ENCODE measurements around the gene FANCE. TPM values are rescaled to one million over a fixed set of nuclear protein-coding genes. Genes with fewer than 3 reads are reported as not detected.

FANCE gene
- total and polyA plus RNA-seq, 5 experiments from 2014 or later: 3.2 to 9.3 (median 5.5) TPM

DNA sequence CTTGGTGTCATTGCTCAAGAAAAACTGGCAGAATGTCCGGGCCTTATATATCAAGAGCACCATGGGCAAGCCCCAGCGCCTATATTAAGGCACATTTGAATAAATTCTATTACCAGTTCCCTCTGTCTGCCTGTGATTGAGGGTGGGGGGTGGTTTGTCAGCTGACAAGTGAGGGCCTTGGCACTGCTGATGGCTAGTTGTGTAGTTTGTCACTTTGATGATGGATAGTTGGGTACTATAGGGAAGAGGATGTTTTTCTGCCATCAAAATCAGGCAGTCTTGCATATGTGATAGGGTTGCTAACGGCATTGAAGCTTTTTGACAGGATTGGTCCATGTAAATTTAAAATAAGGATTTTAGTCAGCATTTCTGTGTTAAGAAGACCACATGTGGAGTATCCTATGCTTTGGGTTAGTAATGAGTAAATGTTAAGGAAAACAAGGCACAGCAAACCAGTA is 18.6 kb downstream of the FANCE start:
- no peaks in the 10 kb centered on the region for H3K27me3 Mint-ChIP-seq
- H3K9me3 Mint-ChIP-seq: no peaks in the 10 kb centered on the region
- POLR2A ChIA-PET: interaction anchor here (0.9 to 1.7 kb wide), 3 partner anchors 9 to 118 kb away, joined by 3 to 10 read pairs (median 4); no protein-coding TSS in a partner anchor
- H3K4me1 Mint-ChIP-seq: peaks cover 18 to 47% (median 39%) of the 10 kb centered on the region in 4 donors
- no peak for DNase-seq
- H3K27ac Mint-ChIP-seq: peak overlapping the region; percentile 35 to 99 (median 96)
- H3K36me3 Mint-ChIP-seq: peaks cover 0 to 61% (median 19%) of the 10 kb centered on the region in 3 donors
- no peak for ATAC-seq
- H3K4me3 Mint-ChIP-seq: peak overlapping the region; percentile 91 to 99 (median 98)

DNA sequence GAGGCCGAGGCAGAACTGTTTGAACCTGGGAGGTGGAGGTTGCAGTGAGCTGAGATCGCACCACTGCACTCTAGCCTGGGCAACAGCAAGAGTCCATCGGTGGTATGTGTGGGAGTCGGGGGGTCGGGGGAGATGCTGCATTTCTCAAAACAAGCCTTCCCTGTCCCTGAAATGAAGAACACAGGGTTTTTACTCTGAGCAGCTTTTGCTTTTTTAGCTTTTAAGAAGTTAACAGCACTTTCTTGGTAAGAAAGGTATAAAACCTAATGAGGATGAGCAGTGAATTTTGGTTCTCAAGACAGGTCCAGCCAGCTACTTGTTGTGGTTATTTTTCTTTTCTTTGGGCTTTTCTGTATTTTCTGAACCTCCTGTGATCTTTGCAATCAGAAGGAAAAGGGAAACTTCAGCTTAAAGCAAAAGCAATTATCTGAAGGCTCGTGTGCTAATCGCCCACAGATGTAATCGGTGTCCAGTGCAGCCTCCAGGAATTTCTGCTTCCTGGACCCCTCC is 19.8 kb downstream of the FANCE start:
- H3K36me3 Mint-ChIP-seq: peaks cover 0 to 54% (median 16%) of the 10 kb centered on the region in 3 donors

DNA sequence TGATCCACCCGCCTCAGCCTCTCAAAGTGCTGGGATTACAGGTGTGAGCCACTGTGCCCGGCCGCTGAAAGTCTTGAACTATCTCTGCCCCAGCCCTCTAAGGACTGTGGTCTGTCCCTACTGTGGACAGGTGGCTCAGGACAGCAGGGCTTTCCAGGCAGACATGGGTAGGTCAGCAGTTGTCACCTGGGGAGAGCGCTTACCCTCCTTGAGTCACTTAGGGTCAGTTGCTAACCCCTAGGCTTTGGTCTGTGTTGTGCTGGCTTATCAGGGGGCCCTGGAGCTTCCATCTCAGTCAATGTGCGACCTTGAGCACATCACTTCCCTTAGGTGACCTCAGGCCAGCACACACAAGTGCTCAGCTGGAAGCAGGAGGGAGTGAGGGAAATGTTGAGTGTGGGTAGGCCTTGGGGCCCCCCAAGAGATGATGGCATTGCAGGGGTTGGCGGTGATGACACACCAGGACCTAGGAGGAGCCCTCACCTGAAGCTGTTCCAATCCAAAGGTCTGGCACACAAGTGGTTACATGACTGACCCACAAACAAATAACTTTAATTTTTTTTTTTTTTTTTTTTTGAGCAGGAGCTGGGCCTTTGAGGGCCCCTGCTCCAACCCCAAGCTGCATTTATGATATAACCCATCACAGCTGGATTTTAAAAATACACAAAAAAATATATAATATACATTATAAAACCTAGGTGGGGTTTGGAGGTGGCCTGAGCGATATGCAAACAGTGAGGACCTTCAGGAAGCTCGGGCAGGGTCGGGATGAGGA is 21.1 kb downstream of the FANCE start:
- no peak for ATAC-seq
- POLR2A ChIA-PET: interaction anchor here (0.6 to 1.1 kb wide), 5 partner anchors 23 to 1464 kb away, joined by 3 to 4 read pairs (median 3); no protein-coding TSS in a partner anchor

More for the DNA sequence above, 19.8 kb downstream of the FANCE start:
- peaks cover 18 to 47% (median 39%) of the 10 kb centered on the region in 4 donors for H3K4me1 Mint-ChIP-seq
- ATAC-seq: no peak
- H3K27ac Mint-ChIP-seq: peak overlapping the region in 7 of 10 donors; percentile 56 to 99 (median 68)
- no peaks in the 10 kb centered on the region for H3K27me3 Mint-ChIP-seq
- no peaks in the 10 kb centered on the region for H3K9me3 Mint-ChIP-seq
- POLR2A ChIA-PET: interaction anchor here (0.9 to 1.7 kb wide), 2 partner anchors 8 to 117 kb away, joined by 4 to 10 read pairs; no protein-coding TSS in a partner anchor
- no peak for DNase-seq
- peak overlapping the region in 1 of 10 donors; percentile 14 for H3K4me3 Mint-ChIP-seq

DNA sequence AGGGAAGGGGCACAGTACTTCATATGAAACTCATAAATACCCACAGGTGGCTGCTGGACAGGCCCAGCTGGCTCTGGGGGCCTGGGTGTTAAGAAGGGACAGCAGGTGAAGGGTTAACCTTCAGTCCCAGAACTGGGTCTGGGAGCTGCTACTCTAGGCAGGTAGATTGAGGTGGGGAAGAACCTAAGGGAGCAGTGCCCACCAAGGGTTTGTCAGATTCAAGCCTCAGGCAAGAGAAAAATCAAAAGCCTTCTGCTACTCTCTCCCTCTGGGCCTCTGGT is 21.7 kb downstream of the FANCE start:
- H3K4me1 Mint-ChIP-seq: peaks cover 15 to 38% (median 31%) of the 10 kb centered on the region in 4 donors
- peak overlapping the region in 6 of 10 donors; percentile 28 to 80 (median 52) for H3K27ac Mint-ChIP-seq
- ATAC-seq: no peak
- no peaks in the 10 kb centered on the region for H3K9me3 Mint-ChIP-seq
- no peaks in the 10 kb centered on the region for H3K27me3 Mint-ChIP-seq
- H3K4me3 Mint-ChIP-seq: peak overlapping the region in 1 of 10 donors; percentile 29
- H3K36me3 Mint-ChIP-seq: peaks cover 0 to 48% (median 14%) of the 10 kb centered on the region in 3 donors
- POLR2A ChIA-PET: interaction anchor here (0.5 to 1.1 kb wide), 6 partner anchors 24 to 1463 kb away, joined by 3 to 4 read pairs (median 3); no protein-coding TSS in a partner anchor
- no peak for DNase-seq

More for the DNA sequence above, 21.1 kb downstream of the FANCE start:
- peak in 1 of 10 donors; percentile 37 for DNase-seq
- Mint-ChIP-seq H3K27ac (peak overlapping the region in 6 of 10 donors; percentile 28 to 72 (median 50)), H3K4me1 (peaks cover 15 to 38% (median 31%) of the 10 kb centered on the region in 4 donors), H3K9me3 (no peaks in the 10 kb centered on the region), H3K36me3 (peaks cover 0 to 54% (median 16%) of the 10 kb centered on the region in 3 donors), H3K27me3 (no peaks in the 10 kb centered on the region), H3K4me3 (peak overlapping the region in 1 of 10 donors; percentile 29)

DNA sequence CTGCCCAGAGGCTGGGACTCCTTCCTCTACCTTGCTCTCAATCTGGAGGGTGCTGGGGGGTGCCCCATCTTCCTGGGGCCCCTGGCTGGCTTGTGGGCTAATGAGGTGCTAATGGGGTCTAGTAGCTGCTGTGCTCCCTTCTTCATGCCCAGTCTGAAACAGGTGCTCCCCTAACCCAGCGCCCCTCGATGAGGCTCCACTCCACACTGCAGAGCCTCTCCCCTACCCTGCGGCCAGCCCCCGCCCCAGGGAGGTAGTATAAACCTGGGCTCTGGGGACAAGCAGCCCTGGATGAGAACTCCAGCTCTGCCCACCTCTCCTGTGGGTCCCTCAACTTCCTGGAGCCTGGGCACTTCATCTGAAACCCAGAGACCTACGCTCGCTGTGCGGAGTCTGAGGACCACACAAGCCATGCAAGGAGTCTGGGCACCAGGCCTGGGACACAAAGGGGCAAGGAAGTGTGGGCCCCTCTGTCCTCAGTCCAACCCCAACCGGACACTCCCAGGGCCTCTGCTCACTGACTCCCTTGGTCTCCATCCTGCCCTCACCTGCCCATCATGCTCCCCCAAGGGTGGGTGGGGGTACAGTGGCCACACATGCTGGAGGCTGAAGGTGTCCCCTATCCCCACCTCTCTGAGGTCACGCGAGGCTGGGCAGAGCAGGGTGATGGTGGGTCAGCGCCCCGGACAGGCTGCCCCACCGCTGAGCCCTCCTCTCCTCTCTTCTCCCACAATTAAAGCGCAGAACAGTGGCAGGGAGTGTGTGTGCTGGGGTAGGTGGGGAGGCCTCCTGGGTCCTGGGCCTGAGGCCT is 22.2 kb downstream of the FANCE start:
- DNase-seq: peak in 1 of 10 donors; percentile 54
- ATAC-seq: no peak
- Mint-ChIP-seq H3K4me1 (peaks cover 13 to 36% (median 28%) of the 10 kb centered on the region in 4 donors), H3K27me3 (no peaks in the 10 kb centered on the region), H3K4me3 (no peak overlapping the region), H3K27ac (peak overlapping the region in 5 of 10 donors; percentile 28 to 78 (median 38)), H3K9me3 (no peaks in the 10 kb centered on the region), H3K36me3 (peaks cover 0 to 43% (median 12%) of the 10 kb centered on the region in 3 donors)
- POLR2A ChIA-PET: interaction anchor here (0.5 to 1.1 kb wide), 6 partner anchors 53 to 1463 kb away, joined by 3 read pairs; no protein-coding TSS in a partner anchor

DNA sequence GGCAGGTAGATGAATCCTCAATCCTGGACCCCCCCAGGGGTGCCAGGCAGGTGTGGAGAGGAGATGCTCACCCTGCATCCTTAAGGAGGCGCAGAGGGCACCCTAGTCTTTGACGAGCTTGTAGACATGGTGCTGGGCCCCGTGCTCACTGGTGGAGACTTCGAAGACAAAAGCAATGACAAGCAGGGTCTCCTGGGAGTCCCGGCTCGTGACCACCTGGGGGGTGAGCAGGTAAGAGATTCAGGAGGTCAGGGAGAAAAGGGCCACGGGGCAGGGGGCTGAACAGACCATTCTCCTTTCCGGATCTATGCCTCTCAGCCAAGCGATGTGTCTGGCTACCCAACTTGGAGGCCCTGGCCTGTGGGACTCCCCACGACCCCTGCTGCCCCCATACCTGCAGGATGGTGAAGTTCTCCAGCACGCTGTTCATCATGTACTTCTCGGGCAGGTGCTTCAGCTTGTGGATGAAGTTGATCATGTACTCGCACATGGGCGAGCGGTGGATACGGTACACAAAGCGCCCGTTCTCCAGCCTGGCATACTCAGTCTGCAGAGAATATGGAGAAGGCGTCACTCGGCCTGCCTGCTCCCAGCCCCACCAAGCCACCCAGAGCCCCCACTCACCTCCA is 22.9 kb downstream of the FANCE start:
- Mint-ChIP-seq H3K36me3 (peaks cover 0 to 36% (median 5%) of the 10 kb centered on the region in 3 donors), H3K27me3 (no peaks in the 10 kb centered on the region), H3K27ac (peak overlapping the region in 4 of 10 donors; percentile 22 to 78 (median 44)), H3K4me1 (peaks cover 6 to 29% (median 21%) of the 10 kb centered on the region in 4 donors), H3K4me3 (no peak overlapping the region), H3K9me3 (no peaks in the 10 kb centered on the region)
- POLR2A ChIA-PET: no interaction called here
- DNase-seq (peak in 1 of 10 donors; percentile 44), ATAC-seq (no peak)

DNA sequence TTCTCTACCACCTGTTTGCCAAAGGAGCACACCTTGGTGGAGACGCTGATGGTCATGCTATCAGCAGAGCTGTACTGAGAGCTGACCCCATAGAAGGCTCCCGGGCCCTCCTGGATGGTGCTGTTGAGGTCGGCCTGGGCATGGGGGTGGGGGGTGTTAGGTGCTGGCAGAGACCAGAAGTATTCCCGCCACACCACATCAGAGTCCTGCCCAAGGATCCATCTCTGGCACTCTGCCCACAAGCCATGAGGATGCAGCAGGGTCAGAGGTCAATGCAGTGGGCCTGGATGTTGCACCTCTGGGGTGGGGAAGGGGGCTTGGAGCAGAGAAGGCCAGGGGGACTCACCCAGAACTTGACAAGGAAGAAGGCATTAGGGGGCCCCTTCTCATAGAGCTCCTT is 23.4 kb downstream of the FANCE start:
- Mint-ChIP-seq H3K27me3 (no peaks in the 10 kb centered on the region), H3K27ac (no peak overlapping the region), H3K36me3 (peaks cover 0 to 31% (median 3%) of the 10 kb centered on the region in 3 donors), H3K4me1 (peaks cover 3 to 24% (median 16%) of the 10 kb centered on the region in 4 donors), H3K9me3 (no peaks in the 10 kb centered on the region), H3K4me3 (no peak overlapping the region)
- ATAC-seq: no peak
- peak in 1 of 10 donors; percentile 55 for DNase-seq
- POLR2A ChIA-PET: no interaction called here

DNA sequence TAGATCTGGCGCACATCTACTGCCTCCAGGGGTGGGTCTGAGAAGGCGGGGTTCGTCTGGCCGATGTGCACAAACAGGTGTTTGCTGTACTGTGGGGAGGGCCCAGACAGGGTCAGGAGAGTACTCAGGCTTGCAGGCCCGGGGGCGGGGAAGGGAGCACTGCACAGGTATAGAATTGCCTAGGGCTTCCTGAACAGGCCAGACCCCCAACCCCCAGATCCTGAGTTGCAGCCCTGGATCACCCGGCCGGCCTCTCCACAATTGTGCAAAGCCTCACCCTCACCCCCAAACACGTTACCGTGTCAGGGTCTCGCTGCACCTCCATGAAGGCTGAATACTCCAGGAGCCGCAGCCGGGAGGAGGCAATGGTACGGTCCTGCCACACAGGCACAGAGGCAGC is 23.9 kb downstream of the FANCE start:
- peaks cover 0 to 19% (median 12%) of the 10 kb centered on the region in 4 donors for H3K4me1 Mint-ChIP-seq
- DNase-seq (no peak), ATAC-seq (no peak)
- H3K27ac Mint-ChIP-seq: no peak overlapping the region
- peaks cover 0 to 26% (median 3%) of the 10 kb centered on the region in 3 donors for H3K36me3 Mint-ChIP-seq
- H3K27me3 Mint-ChIP-seq: no peaks in the 10 kb centered on the region
- POLR2A ChIA-PET: no interaction called here
- no peaks in the 10 kb centered on the region for H3K9me3 Mint-ChIP-seq
- no peak overlapping the region for H3K4me3 Mint-ChIP-seq

DNA sequence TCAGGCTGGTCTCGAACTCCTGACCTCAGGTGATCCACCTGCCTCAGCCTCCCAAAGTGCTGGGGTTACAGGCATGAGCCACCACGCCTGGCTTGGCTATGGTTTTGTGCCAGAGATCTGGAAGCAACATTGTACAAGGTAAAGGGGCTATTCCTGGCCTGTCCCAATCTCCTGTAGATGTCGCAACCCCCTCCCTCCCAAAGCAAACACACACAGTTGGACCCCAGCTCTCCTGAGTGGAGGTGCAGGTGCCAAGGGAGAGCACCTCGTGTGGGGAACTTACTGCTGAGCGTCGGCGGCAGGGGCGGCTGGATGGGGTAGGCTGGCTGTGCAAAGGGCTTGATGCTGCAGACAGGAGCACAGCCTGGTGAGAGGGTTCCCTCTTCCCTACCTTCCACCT is 24.9 kb downstream of the FANCE start:
- Mint-ChIP-seq H3K27me3 (no peaks in the 10 kb centered on the region), H3K9me3 (no peaks in the 10 kb centered on the region), H3K4me3 (no peak overlapping the region), H3K27ac (no peak overlapping the region), H3K36me3 (peaks cover 0 to 16% (median under 1%) of the 10 kb centered on the region in 3 donors), H3K4me1 (peaks cover 0 to 11% (median 5%) of the 10 kb centered on the region in 4 donors)
- ATAC-seq: no peak
- POLR2A ChIA-PET: interaction anchor here (2.0 kb wide), 1 partner anchor 8 kb away, joined by 9 read pairs; the partner anchor contains the start of gene RPL10A
- no peak for DNase-seq

DNA sequence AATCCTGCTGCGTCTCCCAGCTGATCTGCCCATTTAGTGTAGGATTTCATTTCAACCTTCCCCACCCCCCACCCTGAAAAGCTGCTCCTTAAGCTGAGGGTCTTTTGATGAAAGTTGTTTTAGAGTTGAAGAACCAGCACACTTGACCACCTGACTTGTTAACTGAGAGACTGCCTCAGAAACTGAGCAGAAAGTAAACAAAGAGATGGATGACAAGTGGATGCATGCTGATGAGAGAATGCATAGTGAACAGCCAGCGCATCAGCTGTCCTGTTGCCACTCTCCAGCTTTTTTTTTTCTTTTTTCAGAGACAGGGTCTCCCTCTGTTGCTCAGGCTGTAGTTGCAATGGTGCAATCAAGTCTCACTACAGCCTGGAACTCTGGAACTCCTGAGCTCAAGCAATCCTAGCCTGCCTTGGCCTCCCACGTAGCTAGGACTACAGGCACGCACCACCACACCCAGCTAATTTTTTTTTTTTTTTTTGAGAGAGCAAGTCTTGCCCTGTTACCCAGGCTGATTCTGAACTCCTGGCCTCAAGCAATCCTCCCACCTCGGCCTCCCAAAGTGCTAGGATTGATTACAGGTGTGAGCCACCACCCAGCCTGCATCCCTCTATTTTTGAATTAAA is 25.5 kb downstream of the FANCE start:
- ATAC-seq: no peak
- H3K36me3 Mint-ChIP-seq: peaks cover 0 to 10% (median 0%) of the 10 kb centered on the region in 3 donors
- H3K9me3 Mint-ChIP-seq: no peaks in the 10 kb centered on the region
- no peaks in the 10 kb centered on the region for H3K27me3 Mint-ChIP-seq
- H3K4me3 Mint-ChIP-seq: no peak overlapping the region
- DNase-seq: no peak
- peak overlapping the region in 1 of 10 donors; percentile 36 for H3K27ac Mint-ChIP-seq
- POLR2A ChIA-PET: interaction anchor here (1.1 to 2.0 kb wide), 2 partner anchors 9 to 12 kb away, joined by 4 to 9 read pairs; partner anchors contain the start of gene RPL10A
- H3K4me1 Mint-ChIP-seq: peaks cover 0 to 7% (median 0%) of the 10 kb centered on the region in 4 donors

DNA sequence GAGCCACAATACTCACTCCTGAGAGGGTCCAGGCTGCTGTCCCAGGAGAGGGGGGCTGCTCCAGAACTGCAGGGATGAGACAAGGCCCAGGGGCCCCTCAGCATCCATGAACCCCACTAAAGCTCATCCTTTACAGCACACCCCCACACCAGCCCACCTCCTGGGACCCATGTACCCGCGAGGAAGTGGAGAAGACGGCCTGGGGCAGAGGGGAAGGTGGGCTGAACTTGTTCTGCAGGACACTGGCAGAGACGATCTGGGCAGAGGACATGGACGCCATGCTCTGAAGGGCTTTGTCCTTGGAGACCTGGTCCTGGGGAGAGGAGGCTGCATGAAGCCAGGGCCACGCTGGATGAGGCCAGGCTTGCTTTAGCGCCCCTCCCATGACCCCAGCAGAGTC is 26.1 kb downstream of the FANCE start:
- Mint-ChIP-seq H3K36me3 (peaks cover 0 to 5% (median 0%) of the 10 kb centered on the region in 3 donors), H3K4me3 (no peak overlapping the region), H3K9me3 (no peaks in the 10 kb centered on the region), H3K27ac (no peak overlapping the region), H3K27me3 (no peaks in the 10 kb centered on the region), H3K4me1 (peaks cover 0 to 6% (median 0%) of the 10 kb centered on the region in 4 donors)
- ATAC-seq (no peak), DNase-seq (no peak)
- POLR2A ChIA-PET: interaction anchor here (1.1 to 2.0 kb wide), 2 partner anchors 10 to 12 kb away, joined by 4 to 9 read pairs; partner anchors contain the start of gene RPL10A

Measured in naive thymus-derived CD8-positive, alpha-beta T cell (primary cell).